Measurements from ENCODE around the gene LMCD1.

The LMCD1 gene

GRCh38 chr3:8597219-8597853 lies 95.7 kb downstream of the LMCD1 start:
- no peak for TF ChIP-seq REST (IDR thresholded peaks at IDR 0.05; ENCODE audit: low read depth)
- TF ChIP-seq TAF1 (IDR thresholded peaks at IDR 0.05; ENCODE audit: low read depth), result no peak
- TF ChIP-seq NFIC (IDR thresholded peaks at IDR 0.05), result no peak

- TF ChIP-seq CEBPB (IDR thresholded peaks at IDR 0.05) (no peak), USF1 (IDR thresholded peaks at IDR 0.05) (peak; percentile 54), ZBTB7A (IDR thresholded peaks at IDR 0.05; ENCODE audit: low read depth) (no peak)
Measured at GRCh38 chr3:8599146-8599545, 97.5 kb downstream of the LMCD1 start.

- TF ChIP-seq YY1 (IDR thresholded peaks at IDR 0.05; ENCODE audit: low read depth) (no peak), ZBTB7A (IDR thresholded peaks at IDR 0.05; ENCODE audit: low read depth) (no peak), RAD21 (IDR thresholded peaks at IDR 0.05; ENCODE audit: low read depth) (no peak), FOXM1 (IDR thresholded peaks at IDR 0.05; ENCODE audit: borderline replicate concordance, low read depth) (no peak), MAX (IDR thresholded peaks at IDR 0.05) (no peak), EGR1 (IDR thresholded peaks at IDR 0.05) (no peak), TAF1 (IDR thresholded peaks at IDR 0.05; ENCODE audit: low read depth) (no peak), NFIC (IDR thresholded peaks at IDR 0.05) (no peak), REST (IDR thresholded peaks at IDR 0.05; ENCODE audit: low read depth) (no peak), USF1 (IDR thresholded peaks at IDR 0.05) (no peak)
Measured at GRCh38 chr3:8600457-8600856, 98.8 kb downstream of the LMCD1 start.

- TF ChIP-seq MAX (IDR thresholded peaks at IDR 0.05) (no peak), NFIC (IDR thresholded peaks at IDR 0.05) (no peak), FOXM1 (IDR thresholded peaks at IDR 0.05; ENCODE audit: borderline replicate concordance, low read depth) (no peak), TCF12 (IDR thresholded peaks at IDR 0.05; ENCODE audit: low read depth) (no peak), CEBPB (IDR thresholded peaks at IDR 0.05) (no peak), YY1 (IDR thresholded peaks at IDR 0.05; ENCODE audit: low read depth) (no peak), USF1 (IDR thresholded peaks at IDR 0.05) (no peak), EGR1 (IDR thresholded peaks at IDR 0.05) (no peak), ZBTB7A (IDR thresholded peaks at IDR 0.05; ENCODE audit: low read depth) (no peak), TAF1 (IDR thresholded peaks at IDR 0.05; ENCODE audit: low read depth) (no peak), RAD21 (IDR thresholded peaks at IDR 0.05; ENCODE audit: low read depth) (no peak), TEAD4 (IDR thresholded peaks at IDR 0.05) (no peak), REST (IDR thresholded peaks at IDR 0.05; ENCODE audit: low read depth) (no peak), CREB1 (IDR thresholded peaks at IDR 0.05; ENCODE audit: low read depth) (no peak), EP300 (IDR thresholded peaks at IDR 0.05; ENCODE audit: borderline replicate concordance) (no peak)
Measured at GRCh38 chr3:8603115-8603710, 101.6 kb downstream of the LMCD1 start.

Data from Ishikawa (cell line).